ENCODE data around the gene LACTBL1.

LACTBL1 gene

DNA sequence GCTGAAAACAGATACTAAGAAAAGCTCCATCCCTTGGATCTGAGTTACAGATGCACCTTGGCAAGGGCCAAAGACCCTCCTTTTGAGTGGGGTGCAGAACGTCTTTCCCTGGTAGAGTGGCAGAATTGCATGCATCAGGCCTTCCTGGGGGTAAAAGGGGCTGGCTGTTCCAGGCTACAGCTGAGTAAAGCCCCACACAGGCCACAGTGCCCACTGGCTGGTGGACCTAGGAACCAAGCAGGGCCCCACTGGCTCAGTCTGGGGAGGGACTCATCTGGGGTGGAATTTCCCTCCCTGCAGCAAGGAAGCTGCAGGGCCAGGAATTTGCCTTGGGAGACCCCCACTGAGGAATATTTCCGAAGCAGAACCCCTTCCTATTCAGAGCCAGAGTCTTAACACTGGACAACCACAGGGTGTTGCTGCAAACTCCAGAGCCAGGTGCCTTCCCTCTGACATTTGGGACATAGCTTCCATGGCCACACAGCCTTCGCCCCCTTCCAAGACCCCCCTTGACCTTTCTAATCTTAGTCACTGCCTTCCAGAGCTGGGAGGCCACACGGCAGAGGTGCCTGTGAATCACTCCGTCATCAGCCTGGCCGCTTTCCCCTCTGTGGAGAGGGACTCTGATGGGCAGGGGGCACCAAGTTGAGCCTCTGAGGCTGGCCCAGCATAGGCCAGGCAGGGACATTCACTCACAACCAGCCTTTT is 52.5 kb downstream of the LACTBL1 start:
- in situ Hi-C loops (cut with MboI; ENCODE audit: low sequenced_read_pairs): loop anchor here (10.0 kb wide), 1 partner anchor 255 kb away; no protein-coding TSS in a partner anchor
- no peaks in the 10 kb centered on the region for H3K9me3 ChIP-seq

DNA sequence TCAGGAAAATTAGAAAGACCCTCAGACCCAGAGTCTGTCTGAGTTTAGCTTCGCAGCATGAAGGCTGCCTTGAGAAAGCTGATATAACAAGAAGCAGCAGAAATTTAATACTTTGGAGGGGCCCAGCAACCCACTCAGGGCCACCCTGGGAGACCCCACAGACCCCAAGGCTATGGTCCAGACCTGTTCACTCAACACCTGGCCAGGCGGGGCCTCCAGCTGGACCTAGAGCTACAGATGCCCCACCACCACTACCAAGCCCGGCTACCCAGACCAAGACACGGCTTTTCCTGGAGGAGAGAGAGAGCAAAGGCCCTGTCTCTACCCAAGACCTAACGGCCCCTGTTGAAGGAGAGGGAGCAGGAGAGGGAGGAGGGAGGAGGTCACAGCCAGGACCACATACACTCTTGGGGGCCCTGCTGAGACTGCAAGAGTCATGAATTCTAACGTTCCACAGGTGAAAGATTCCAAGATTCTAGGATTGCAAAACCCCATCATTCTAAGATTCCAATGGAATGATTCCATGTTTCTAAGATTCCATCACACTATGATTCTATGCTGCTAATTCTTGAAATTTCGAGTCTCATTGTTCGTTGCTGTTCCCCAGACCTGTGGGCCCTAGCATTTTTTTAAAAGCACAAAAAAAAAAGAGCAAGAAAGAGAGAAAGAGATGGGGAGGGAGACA is 53.2 kb downstream of the LACTBL1 start:
- no peaks in the 10 kb centered on the region for H3K9me3 ChIP-seq
- H3K4me1 ChIP-seq: no peaks in the 10 kb centered on the region
- no peak overlapping the region for H3K4me3 ChIP-seq
- in situ Hi-C loops (cut with MboI; ENCODE audit: low sequenced_read_pairs): loop anchor here (10.0 kb wide), 1 partner anchor 255 kb away; no protein-coding TSS in a partner anchor
- no peaks in the 10 kb centered on the region for H3K27me3 ChIP-seq (ENCODE audit: low read depth)
- H3K36me3 ChIP-seq (replicated peaks): no peaks in the 10 kb centered on the region
- DNase-seq (ENCODE audit: low spot score in 2 of 2): no peak

More for the DNA sequence above, 52.5 kb downstream of the LACTBL1 start:
- no peak overlapping the region for H3K4me3 ChIP-seq
- DNase-seq (ENCODE audit: low spot score in 2 of 2): no peak
- no peaks in the 10 kb centered on the region for H3K27me3 ChIP-seq (ENCODE audit: low read depth)
- no peaks in the 10 kb centered on the region for H3K4me1 ChIP-seq
- H3K36me3 ChIP-seq (replicated peaks): no peaks in the 10 kb centered on the region

DNA sequence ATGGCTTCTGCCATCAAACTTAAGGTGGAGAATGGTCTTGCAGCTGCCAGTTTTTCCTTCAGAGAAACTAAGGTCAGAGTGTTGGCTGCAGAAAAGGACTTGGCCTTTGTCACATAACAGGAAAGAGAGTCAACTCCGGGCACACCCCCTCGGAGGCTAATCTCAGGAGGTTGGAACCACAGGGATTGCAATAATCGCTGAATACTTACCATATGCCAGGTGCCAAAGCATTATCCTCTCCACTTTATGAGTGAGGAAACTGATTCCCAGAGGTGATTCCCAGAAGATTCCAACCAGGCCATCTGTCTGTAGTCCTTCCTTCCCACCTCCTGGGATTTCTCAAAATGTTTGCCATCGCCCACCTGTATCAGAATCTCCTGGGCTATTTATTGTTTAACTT is 54.0 kb downstream of the LACTBL1 start:
- H3K4me3 ChIP-seq: no peak overlapping the region
- in situ Hi-C loops (cut with MboI; ENCODE audit: low sequenced_read_pairs): no loop called here
- no peaks in the 10 kb centered on the region for H3K9me3 ChIP-seq
- no peaks in the 10 kb centered on the region for H3K36me3 ChIP-seq (replicated peaks)
- no peak for DNase-seq (ENCODE audit: low spot score in 2 of 2)
- H3K4me1 ChIP-seq: no peaks in the 10 kb centered on the region
- H3K27me3 ChIP-seq (ENCODE audit: low read depth): no peaks in the 10 kb centered on the region

DNA sequence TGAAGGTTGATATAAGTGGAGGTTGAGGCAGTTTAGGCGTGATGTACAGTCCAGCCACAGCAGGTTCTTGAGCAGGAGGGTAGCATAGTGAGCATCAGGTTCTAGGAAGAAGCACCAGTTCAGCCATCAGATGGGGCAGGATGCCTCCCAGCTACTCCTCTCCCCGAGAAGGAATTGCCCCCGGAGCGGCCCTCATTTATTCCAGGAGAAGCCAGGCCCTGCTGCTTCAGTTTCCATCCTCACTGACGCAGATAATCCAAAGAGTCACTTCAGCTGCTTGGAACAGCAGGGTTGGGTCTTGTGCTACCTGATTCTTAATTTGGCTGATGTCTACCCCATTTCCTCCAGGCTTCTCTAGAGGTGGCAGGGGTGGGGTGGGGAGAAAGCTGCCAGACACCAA is 54.7 kb downstream of the LACTBL1 start:
- no peak for DNase-seq (ENCODE audit: low spot score in 2 of 2)
- in situ Hi-C loops (cut with MboI; ENCODE audit: low sequenced_read_pairs): no loop called here
- Histone ChIP-seq H3K27me3 (ENCODE audit: low read depth) (no peaks in the 10 kb centered on the region), H3K36me3 (replicated peaks) (no peaks in the 10 kb centered on the region), H3K9me3 (no peaks in the 10 kb centered on the region), H3K4me1 (no peaks in the 10 kb centered on the region), H3K4me3 (no peak overlapping the region)

DNA sequence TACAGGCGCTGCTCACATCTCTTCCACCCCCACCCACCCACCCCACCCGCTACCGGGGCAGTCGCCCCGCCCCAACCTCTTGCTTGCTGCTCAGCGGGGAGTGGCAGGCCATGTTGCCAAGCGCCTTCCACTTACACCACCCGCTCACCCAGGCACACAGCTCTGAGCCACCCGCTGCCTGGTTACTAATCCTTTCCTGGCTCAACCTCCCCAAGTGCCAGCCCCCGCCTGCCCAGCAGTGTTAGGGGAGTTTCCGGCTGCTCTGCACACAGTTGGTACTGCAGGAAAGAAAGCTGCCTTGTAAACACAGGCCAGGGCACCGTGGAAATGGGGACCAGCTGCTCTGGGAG is 56.2 kb downstream of the LACTBL1 start:
- H3K4me3 ChIP-seq: no peak overlapping the region
- H3K27me3 ChIP-seq (ENCODE audit: low read depth): no peaks in the 10 kb centered on the region
- no peaks in the 10 kb centered on the region for H3K4me1 ChIP-seq
- no peaks in the 10 kb centered on the region for H3K9me3 ChIP-seq
- no peaks in the 10 kb centered on the region for H3K36me3 ChIP-seq (replicated peaks)
- no peak for DNase-seq (ENCODE audit: low spot score in 2 of 2)
- in situ Hi-C loops (cut with MboI; ENCODE audit: low sequenced_read_pairs): no loop called here

DNA sequence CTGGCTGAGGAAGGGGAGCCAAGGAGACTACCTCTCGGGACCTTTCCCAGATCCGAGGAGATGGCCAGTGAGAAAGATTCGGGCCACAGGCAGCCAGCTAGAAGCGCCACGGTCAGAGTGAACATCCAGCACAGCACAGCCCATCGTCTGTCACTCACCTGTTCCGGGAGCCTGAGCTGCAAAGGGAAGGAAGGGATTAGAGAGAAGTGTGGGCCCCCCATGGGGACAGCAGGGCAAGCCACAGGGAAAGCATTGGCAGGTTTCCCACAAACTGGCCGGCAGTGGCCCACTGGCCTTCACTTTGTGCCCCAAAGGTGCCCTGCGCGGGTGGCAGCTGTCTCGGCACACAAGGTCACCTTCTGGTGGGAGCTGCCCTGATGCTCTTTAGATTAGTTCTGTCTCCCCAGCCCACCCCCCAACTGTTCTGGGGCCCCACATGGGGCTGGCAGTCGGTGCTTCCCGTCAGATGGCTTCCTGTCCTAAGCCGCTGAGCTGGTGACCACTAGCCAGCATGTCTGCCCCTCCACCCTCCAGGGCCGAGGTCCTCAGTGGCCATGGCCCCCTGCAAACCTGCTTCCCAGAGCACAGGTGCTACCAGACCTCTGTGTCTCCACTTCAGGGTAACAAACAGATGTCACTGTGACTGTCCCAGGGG is 56.7 kb downstream of the LACTBL1 start:
- H3K4me1 ChIP-seq: no peaks in the 10 kb centered on the region
- H3K27me3 ChIP-seq (ENCODE audit: low read depth): no peaks in the 10 kb centered on the region
- in situ Hi-C loops (cut with MboI; ENCODE audit: low sequenced_read_pairs): no loop called here
- DNase-seq (ENCODE audit: low spot score in 2 of 2): no peak
- H3K9me3 ChIP-seq: no peaks in the 10 kb centered on the region
- no peak overlapping the region for H3K4me3 ChIP-seq
- H3K36me3 ChIP-seq (replicated peaks): no peaks in the 10 kb centered on the region

DNA sequence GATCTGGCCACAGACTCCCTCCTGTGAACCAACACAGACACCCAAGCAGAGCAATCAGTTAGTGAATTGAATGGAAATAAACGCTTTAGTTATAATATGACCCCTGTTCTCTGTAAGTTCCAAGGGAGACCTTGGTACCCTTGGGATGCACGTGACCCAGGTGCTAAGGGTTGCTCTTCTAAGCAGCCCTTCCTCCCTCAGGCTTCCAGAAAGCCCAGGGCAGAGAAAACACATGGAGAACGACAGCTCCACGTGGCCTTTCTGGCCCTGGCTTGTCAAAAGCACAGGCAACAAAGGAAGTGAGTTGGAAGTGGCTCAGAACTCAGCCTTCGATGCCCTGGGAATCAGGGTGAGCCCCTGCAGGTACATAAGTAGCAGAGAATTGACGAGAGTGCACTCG is 57.4 kb downstream of the LACTBL1 start:
- H3K27me3 ChIP-seq (ENCODE audit: low read depth): no peaks in the 10 kb centered on the region
- no peaks in the 10 kb centered on the region for H3K36me3 ChIP-seq (replicated peaks)
- DNase-seq (ENCODE audit: low spot score in 2 of 2): no peak
- in situ Hi-C loops (cut with MboI; ENCODE audit: low sequenced_read_pairs): no loop called here
- H3K9me3 ChIP-seq: no peaks in the 10 kb centered on the region
- no peak overlapping the region for H3K4me3 ChIP-seq
- H3K4me1 ChIP-seq: no peaks in the 10 kb centered on the region

DNA sequence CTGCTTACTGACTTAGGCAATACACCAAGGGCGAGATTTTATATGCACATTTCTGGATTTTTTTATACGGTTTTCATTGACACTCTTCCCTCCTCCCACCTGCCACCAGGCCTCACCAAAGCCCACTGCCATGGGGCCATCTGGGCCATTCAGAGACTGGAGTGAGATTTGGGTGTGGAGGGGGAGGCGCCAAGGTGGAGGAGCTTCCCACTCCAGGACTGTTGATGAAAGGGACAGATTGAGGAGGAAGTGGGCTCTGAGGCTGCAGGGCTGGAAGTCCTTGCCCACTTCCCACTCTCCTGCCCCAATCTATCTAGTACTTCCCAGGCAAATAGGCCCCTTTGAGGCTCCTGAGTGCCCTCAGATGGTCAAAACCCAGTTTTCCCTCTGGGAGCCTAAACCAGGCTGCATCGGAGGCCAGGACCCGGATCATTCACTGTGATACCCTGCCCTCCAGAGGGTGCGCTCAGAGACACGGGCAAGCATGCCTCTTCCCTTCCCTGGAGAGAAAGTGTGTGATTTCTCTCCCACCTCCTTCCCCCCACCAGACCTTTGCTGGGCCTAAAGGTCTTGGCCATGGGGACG is 57.9 kb downstream of the LACTBL1 start:
- H3K4me3 ChIP-seq: no peak overlapping the region
- in situ Hi-C loops (cut with MboI; ENCODE audit: low sequenced_read_pairs): no loop called here
- no peaks in the 10 kb centered on the region for H3K4me1 ChIP-seq
- no peak for DNase-seq (ENCODE audit: low spot score in 2 of 2)
- H3K9me3 ChIP-seq: no peaks in the 10 kb centered on the region
- no peaks in the 10 kb centered on the region for H3K36me3 ChIP-seq (replicated peaks)
- no peaks in the 10 kb centered on the region for H3K27me3 ChIP-seq (ENCODE audit: low read depth)

DNA sequence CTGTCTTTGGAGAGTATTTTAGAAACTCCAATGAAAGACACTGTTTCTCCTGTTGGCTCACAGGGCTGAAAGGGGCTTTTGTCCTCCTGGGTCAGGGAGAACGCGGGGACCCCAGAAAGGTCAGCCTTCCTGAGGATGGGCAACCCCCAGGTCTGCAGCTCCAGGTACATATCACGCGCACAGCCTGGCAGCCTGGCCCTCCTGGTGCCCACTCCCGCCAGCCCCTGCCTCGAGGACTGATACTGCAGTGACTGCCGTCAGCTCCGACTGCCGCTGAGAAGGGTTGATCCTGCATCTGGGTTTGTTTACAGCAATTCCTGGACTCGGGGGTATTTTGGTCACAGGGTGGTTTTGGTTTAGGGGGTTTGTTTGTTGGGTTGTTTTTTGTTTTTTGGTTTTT is 58.5 kb downstream of the LACTBL1 start:
- in situ Hi-C loops (cut with MboI; ENCODE audit: low sequenced_read_pairs): no loop called here
- H3K4me3 ChIP-seq: no peak overlapping the region
- no peak for DNase-seq (ENCODE audit: low spot score in 2 of 2)
- no peaks in the 10 kb centered on the region for H3K9me3 ChIP-seq
- no peaks in the 10 kb centered on the region for H3K4me1 ChIP-seq
- H3K36me3 ChIP-seq (replicated peaks): no peaks in the 10 kb centered on the region
- H3K27me3 ChIP-seq (ENCODE audit: low read depth): no peaks in the 10 kb centered on the region

DNA sequence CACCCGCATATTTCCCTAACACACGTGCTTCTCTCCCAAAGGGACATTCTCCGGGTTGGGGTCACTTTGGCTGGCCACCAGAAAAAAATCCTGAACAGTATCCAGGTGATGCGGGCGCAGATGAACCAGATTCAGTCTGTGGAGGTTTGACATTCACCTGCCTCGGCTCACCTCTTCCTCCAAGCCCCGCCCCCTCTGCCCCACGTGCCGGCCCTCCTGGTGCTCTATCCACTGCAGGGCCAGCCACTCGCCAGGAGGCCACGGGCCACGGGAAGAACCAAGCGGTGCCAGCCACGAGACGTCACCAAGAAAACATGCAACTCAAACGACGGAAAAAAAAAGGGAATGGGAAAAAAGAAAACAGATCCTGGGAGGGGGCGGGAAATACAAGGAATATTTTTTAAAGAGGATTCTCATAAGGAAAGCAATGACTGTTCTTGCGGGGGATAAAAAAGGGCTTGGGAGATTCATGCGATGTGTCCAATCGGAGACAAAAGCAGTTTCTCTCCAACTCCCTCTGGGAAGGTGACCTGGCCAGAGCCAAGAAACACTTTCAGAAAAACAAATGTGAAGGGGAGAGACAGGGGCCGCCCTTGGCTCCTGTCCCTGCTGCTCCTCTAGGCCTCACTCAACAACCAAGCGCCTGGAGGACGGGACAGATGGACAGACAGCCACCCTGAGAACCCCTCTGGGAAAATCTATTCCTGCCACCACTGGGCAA is 59.1 kb downstream of the LACTBL1 start:
- Histone ChIP-seq H3K27me3 (ENCODE audit: low read depth) (no peaks in the 10 kb centered on the region), H3K9me3 (no peaks in the 10 kb centered on the region)
- in situ Hi-C loops (cut with MboI; ENCODE audit: low sequenced_read_pairs): no loop called here

DNA sequence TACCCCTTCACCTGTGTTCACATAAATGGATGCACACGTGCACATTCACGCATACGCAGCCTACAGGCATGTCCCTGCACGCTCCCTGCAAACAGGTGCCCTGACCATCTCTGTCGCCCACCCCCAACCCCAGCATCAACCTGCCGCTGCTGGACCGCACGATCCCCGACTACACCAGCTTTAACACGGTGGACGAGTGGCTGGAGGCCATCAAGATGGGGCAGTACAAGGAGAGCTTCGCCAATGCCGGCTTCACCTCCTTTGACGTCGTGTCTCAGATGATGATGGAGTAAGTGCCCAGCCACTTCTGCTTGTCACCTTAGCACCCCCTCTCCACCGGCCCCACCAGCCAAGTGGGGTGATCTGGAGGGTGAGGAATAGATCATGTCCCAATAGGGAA is 60.4 kb downstream of the LACTBL1 start:
- Histone ChIP-seq H3K4me3 (no peak overlapping the region), H3K9me3 (no peaks in the 10 kb centered on the region), H3K4me1 (no peaks in the 10 kb centered on the region), H3K27me3 (ENCODE audit: low read depth) (no peaks in the 10 kb centered on the region), H3K36me3 (replicated peaks) (no peaks in the 10 kb centered on the region)
- DNase-seq (ENCODE audit: low spot score in 2 of 2): no peak
- in situ Hi-C loops (cut with MboI; ENCODE audit: low sequenced_read_pairs): no loop called here

More for the DNA sequence above, 59.1 kb downstream of the LACTBL1 start:
- no peak for DNase-seq (ENCODE audit: low spot score in 2 of 2)
- Histone ChIP-seq H3K36me3 (replicated peaks) (no peaks in the 10 kb centered on the region), H3K4me1 (no peaks in the 10 kb centered on the region), H3K4me3 (no peak overlapping the region)

DNA sequence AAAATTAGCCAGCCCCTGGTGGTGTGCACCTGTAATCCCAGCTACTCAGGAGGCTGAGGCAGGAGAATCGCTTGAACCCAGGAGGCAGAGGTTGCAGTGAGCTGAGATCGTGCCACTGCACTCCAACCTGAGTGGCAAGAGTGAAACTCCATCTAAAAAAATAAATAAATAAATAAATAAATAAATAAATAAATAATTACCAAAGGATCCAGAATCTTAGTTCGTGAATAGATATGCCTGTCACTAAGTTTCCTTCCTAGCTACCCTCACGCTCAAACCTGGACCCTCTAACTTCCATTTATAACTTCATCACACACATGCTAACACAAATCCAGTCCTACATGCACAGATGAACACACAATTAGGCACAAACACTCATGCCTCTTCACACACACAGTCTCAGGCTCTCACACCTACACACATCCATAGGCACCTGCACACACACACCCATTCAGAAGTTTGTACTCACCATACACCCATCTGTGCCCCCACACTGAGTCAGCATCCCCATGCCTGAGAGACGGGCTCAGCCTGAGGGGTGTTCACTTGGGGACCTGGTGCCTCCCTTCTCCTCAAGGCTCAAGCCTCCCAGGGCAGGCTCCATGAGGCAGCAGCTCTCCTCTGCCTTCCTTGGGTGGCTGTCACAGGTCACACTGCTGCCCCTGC is 61.5 kb downstream of the LACTBL1 start:
- no peaks in the 10 kb centered on the region for H3K36me3 ChIP-seq (replicated peaks)
- no peak for DNase-seq (ENCODE audit: low spot score in 2 of 2)
- no peaks in the 10 kb centered on the region for H3K27me3 ChIP-seq (ENCODE audit: low read depth)
- H3K9me3 ChIP-seq: no peaks in the 10 kb centered on the region
- no peak overlapping the region for H3K4me3 ChIP-seq
- in situ Hi-C loops (cut with MboI; ENCODE audit: low sequenced_read_pairs): no loop called here
- no peaks in the 10 kb centered on the region for H3K4me1 ChIP-seq

DNA sequence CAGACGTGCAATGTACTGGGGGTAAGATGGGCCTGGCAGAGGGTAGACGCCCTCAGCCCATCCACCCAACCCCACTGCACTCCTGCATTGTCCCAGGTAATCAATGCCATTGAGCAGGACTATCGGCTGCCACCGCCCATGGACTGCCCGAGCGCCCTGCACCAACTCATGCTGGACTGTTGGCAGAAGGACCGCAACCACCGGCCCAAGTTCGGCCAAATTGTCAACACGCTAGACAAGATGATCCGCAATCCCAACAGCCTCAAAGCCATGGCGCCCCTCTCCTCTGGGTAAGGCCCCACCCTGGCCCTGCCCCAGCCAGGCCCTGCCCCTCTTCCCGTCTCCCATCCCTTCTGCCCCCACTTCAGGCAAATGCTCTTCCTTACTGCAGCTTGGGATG is 62.4 kb downstream of the LACTBL1 start:
- Histone ChIP-seq H3K27me3 (ENCODE audit: low read depth) (no peaks in the 10 kb centered on the region), H3K4me1 (no peaks in the 10 kb centered on the region)

More for the DNA sequence above, 62.4 kb downstream of the LACTBL1 start:
- no peak overlapping the region for H3K4me3 ChIP-seq
- no peaks in the 10 kb centered on the region for H3K9me3 ChIP-seq
- DNase-seq (ENCODE audit: low spot score in 2 of 2): no peak
- no peaks in the 10 kb centered on the region for H3K36me3 ChIP-seq (replicated peaks)
- in situ Hi-C loops (cut with MboI; ENCODE audit: low sequenced_read_pairs): no loop called here

All from HAP-1 (cell line).